Measurements from ENCODE around the gene ACTRT3. TPM values are rescaled to one million over a fixed set of nuclear protein-coding genes. Genes with fewer than 3 reads are reported as not detected.

The ACTRT3 gene
- total RNA-seq: 3.6 to 5.7 TPM (median 4.6 TPM) in 3 replicates
- long read RNA-seq, transcript ACTRT3-201 (2 exons, 2,005 nt): major isoform, 8 of 9 reads
- long read RNA-seq, partial matches to known transcripts: 1 of 9 reads
- long read RNA-seq, other reads (novel, unspliced or antisense): 0 of 9 reads

- Mint-ChIP-seq H3K9me3 (ENCODE audit: low read depth) (peaks cover 12% of the 10 kb centered on the region), H3K36me3 (ENCODE audit: low read depth) (peaks cover 6% of the 10 kb centered on the region), H3K4me3 (ENCODE audit: unreplicated experiment) (peak within 1 kb of the TSS; percentile 84), H3K4me1 (ENCODE audit: low read depth) (peaks cover 22% of the 10 kb centered on the region), H3K27me3 (ENCODE audit: low read depth) (no peaks in the 10 kb centered on the region), H3K27ac (ENCODE audit: unreplicated experiment) (peak within 1 kb of the TSS; percentile 95)
- TF ChIP-seq, protein P1, sequence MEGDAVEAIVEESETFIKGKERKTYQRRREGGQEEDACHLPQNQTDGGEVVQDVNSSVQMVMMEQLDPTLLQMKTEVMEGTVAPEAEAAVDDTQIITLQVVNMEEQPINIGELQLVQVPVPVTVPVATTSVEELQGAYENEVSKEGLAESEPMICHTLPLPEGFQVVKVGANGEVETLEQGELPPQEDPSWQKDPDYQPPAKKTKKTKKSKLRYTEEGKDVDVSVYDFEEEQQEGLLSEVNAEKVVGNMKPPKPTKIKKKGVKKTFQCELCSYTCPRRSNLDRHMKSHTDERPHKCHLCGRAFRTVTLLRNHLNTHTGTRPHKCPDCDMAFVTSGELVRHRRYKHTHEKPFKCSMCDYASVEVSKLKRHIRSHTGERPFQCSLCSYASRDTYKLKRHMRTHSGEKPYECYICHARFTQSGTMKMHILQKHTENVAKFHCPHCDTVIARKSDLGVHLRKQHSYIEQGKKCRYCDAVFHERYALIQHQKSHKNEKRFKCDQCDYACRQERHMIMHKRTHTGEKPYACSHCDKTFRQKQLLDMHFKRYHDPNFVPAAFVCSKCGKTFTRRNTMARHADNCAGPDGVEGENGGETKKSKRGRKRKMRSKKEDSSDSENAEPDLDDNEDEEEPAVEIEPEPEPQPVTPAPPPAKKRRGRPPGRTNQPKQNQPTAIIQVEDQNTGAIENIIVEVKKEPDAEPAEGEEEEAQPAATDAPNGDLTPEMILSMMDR (IDR thresholded peaks at IDR 0.05): peak; percentile 27
- DNase-seq (ENCODE audit: low spot score): no peak
These were observed at the start of gene ACTRT3 for GRCh38 chr3:169769287-169770181. ACTRT3 (minus strand) TSS chr3:169769561; CDS start chr3:169769520, 41 bp downstream.

GRCh38 chr3:169818316-169818715, 49.0 kb upstream of the ACTRT3 start:
- Mint-ChIP-seq H3K9me3 (ENCODE audit: low read depth) (peaks cover 13% of the 10 kb centered on the region), H3K27ac (ENCODE audit: unreplicated experiment) (peak overlapping the region; percentile 79), H3K36me3 (ENCODE audit: low read depth) (peaks cover 2% of the 10 kb centered on the region), H3K4me1 (ENCODE audit: low read depth) (peaks cover 18% of the 10 kb centered on the region), H3K27me3 (ENCODE audit: low read depth) (no peaks in the 10 kb centered on the region), H3K4me3 (ENCODE audit: unreplicated experiment) (no peak overlapping the region)
- no peak for DNase-seq (ENCODE audit: low spot score)
- TF ChIP-seq, protein P1 (IDR thresholded peaks at IDR 0.05): no peak

- peaks cover 2% of the 10 kb centered on the region for H3K36me3 Mint-ChIP-seq (ENCODE audit: low read depth)
- no peak overlapping the region for H3K27ac Mint-ChIP-seq (ENCODE audit: unreplicated experiment)
- TF ChIP-seq, protein P1 (IDR thresholded peaks at IDR 0.05): no peak
- DNase-seq (ENCODE audit: low spot score): no peak
- H3K4me1 Mint-ChIP-seq (ENCODE audit: low read depth): peaks cover 40% of the 10 kb centered on the region
- H3K27me3 Mint-ChIP-seq (ENCODE audit: low read depth): no peaks in the 10 kb centered on the region
- H3K4me3 Mint-ChIP-seq (ENCODE audit: unreplicated experiment): no peak overlapping the region
- peaks cover 13% of the 10 kb centered on the region for H3K9me3 Mint-ChIP-seq (ENCODE audit: low read depth)
These were observed 46.3 kb upstream of the ACTRT3 start for GRCh38 chr3:169815590-169816150.

- no peak overlapping the region for H3K4me3 Mint-ChIP-seq (ENCODE audit: unreplicated experiment)
These were observed 44.6 kb upstream of the ACTRT3 start for GRCh38 chr3:169813757-169814517.

More at GRCh38 chr3:169813757-169814517, 44.6 kb upstream of the ACTRT3 start:
- TF ChIP-seq, protein P1 (IDR thresholded peaks at IDR 0.05): no peak
- H3K4me1 Mint-ChIP-seq (ENCODE audit: low read depth): peaks cover 37% of the 10 kb centered on the region
- no peaks in the 10 kb centered on the region for H3K27me3 Mint-ChIP-seq (ENCODE audit: low read depth)
- no peak for DNase-seq (ENCODE audit: low spot score)
- peaks cover 2% of the 10 kb centered on the region for H3K36me3 Mint-ChIP-seq (ENCODE audit: low read depth)
- H3K9me3 Mint-ChIP-seq (ENCODE audit: low read depth): peaks cover 13% of the 10 kb centered on the region
- no peak overlapping the region for H3K27ac Mint-ChIP-seq (ENCODE audit: unreplicated experiment)
